ENCODE data around the gene FAM120B.

- no peak for TF ChIP-seq POLR2A (IDR thresholded peaks at IDR 0.05; ENCODE audit: low read depth, low read length)
- no peak for TF ChIP-seq CTCF (conservative IDR thresholded peaks at IDR 0.05; ENCODE audit: low read depth, low read length)
- TF ChIP-seq RAD21 (IDR thresholded peaks at IDR 0.05; ENCODE audit: low read length): no peak
- no peak for TF ChIP-seq MAFK (IDR thresholded peaks at IDR 0.05; ENCODE audit: low read depth, low read length)
- no peak for TF ChIP-seq RFX5 (IDR thresholded peaks at IDR 0.05; ENCODE audit: low read depth, low read length)
- TF ChIP-seq MXI1 (IDR thresholded peaks at IDR 0.05; ENCODE audit: borderline replicate concordance, low read depth, low read length): no peak
- no peak for TF ChIP-seq BHLHE40 (IDR thresholded peaks at IDR 0.05; ENCODE audit: low read depth, low read length)
- no peak for TF ChIP-seq SMC3 (IDR thresholded peaks at IDR 0.05; ENCODE audit: low read depth, low read length)
Measured at GRCh38 chr6:170313716-170314295, 7.2 kb downstream of the FAM120B start.
